Stimulated activated CD8-positive, alpha-beta memory T cell treated with anti-CD3 and anti-CD28 coated beads, Interleukin-4, amount 100 ng/mL, for 48 hours (primary cell): Measurements from ENCODE around the gene SLC9A9.
"Not testable (repeated sequence)": the region's sequence is repeated elsewhere in the genome, so short reads cannot be mapped to it uniquely, and the experiment has no call there.

Source experiments
- DNase-seq: peaks from one replicate; pipeline ENCODE4 v3.0.0-alpha.2; 2020

The SLC9A9 gene

GRCh38 chr3:143847787-143848631 is at the start of gene SLC9A9:
TSS of gene SLC9A9 (minus strand) at chr3:143848468. CDS start at chr3:143848322, 146 bp downstream.
- DNase-seq, result peak; percentile 38

DNA sequence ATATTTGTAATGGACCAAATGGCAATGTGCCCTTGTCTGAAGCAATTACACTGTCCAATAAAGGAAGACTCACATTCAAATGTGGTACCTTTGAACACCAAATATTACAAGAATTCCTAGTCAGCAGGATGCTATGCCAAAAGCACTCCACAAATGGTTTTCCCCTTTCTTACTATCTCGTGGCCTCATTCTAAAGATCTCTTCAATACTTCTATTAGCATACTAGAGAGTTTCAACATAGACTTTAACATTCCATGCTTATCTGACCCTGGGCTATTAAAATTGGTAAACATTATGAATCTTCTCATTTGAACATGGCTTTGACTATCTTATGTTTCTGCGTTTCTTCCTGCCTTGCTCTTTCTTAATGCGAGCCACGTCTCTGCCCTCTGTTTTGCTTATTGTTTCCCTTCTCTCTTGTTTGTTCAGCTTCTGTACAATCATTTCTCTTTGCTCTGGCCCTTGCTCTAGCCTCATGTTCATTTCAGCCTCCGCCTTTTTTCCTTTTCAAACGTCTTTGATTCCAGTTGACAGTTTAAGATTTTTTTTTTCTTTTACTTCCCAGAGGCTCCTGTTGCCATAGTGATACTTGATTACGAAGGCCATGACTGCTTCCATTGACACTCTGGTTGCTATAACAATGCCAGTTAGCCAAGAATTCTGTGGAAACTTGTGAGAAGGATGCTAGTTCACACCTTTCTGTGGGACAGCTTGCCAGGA is 49.5 kb upstream of the SLC9A9 start:
- DNase-seq, result no peak

DNA sequence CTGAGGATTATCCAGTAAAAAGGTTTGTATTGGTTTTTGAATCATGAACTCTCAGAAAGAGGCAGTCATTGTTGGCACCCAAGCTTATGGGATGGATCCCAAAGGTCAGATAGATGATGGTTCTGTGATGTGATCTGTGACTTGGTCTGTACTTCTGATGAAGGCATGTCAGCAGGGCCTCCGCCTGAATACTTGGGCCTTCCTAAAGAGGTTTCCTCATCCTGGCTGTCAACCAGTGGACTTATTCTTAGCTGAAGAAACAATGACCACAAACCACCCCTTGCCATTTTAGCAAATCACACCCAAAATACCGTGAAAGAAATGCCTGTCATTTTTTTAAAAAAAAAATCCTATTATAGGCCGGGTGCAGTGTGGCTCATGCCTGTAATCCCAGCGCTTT is 48.2 kb upstream of the SLC9A9 start:
- no peak for DNase-seq

DNA sequence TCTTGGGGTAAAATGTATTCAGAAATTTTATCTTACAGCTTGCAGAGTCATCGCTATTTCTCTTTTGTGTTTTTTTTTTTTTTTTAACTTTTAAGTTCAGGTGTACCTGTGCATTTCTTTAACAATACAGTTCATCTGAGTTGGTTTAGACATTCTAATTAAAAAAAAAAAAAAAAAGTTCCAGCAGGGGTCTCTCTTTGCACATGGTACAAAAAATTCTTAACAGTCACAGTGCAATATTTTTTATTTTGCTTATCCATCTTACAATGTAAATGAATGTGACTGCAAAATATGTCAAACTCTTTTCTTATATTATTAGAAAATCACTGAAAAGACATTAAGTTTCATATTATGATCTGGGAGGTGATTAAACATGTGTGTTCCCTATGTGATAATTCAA is 47.5 kb upstream of the SLC9A9 start:
- no peak for DNase-seq

GRCh38 chr3:143888846-143889245 is 40.6 kb upstream of the SLC9A9 start:
- DNase-seq, result no peak

- no peak for DNase-seq
Measured at GRCh38 chr3:143888166-143888565, 39.9 kb upstream of the SLC9A9 start.

DNA sequence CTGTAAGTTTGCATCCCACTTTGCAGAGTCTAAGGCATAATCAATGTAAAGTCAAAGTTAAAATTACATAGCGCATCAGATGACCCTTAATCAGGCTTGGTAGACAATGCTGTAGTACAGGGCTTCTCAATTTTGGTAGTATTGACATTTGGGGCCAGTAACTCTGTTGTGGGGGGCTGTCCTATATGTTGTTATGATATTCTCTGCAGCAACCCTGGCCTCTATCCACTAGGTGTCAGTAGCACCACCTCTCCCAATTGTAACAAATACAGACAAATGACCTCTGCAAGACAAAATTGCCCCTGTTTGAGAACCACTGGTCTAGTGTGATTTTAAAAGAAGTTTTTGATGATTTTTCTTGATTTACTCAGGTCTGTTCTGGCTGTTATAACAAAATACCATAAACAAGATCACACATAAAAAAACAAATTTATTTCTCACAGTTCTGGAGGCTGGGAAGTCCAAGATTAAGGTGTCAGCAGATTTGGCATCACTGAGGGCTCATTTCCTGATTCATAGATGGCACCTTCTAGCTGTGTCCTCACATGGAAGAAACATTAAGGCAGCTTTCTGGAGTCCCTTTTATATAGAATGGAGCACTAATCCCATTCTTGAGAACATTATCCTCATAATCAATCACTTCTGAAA is 37.6 kb upstream of the SLC9A9 start:
- DNase-seq, result no peak

DNA sequence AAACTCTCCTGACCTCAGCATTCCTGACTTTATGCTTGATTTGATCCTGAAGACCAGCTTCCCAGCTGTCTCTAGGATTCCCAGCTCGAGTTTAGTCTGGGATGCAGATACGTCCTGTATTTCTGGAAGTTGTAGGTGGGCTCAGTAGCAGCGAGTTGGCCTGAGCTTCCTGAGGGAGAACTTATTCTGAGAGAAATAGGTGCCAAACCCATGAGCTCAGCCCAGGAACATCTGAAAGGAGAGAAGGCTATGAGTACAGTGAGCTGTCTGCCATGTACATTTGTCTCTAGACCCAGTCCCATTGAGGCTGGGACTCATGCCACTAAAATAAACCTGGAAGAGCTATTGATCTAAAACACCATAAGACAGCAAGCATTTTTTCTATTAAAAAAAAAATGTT is 36.6 kb upstream of the SLC9A9 start:
- no peak for DNase-seq

GRCh38 chr3:143883151-143883550 is 34.9 kb upstream of the SLC9A9 start:
- no peak for DNase-seq

- no peak for DNase-seq
Measured at GRCh38 chr3:143881095-143881494, 32.8 kb upstream of the SLC9A9 start.

GRCh38 chr3:143875546-143875945 is 27.3 kb upstream of the SLC9A9 start:
- no peak for DNase-seq

- not testable (repeated sequence) for DNase-seq
Measured at GRCh38 chr3:143873553-143873952, 25.3 kb upstream of the SLC9A9 start.

- no peak for DNase-seq
Measured at GRCh38 chr3:143865302-143865701, 17.0 kb upstream of the SLC9A9 start.

DNA sequence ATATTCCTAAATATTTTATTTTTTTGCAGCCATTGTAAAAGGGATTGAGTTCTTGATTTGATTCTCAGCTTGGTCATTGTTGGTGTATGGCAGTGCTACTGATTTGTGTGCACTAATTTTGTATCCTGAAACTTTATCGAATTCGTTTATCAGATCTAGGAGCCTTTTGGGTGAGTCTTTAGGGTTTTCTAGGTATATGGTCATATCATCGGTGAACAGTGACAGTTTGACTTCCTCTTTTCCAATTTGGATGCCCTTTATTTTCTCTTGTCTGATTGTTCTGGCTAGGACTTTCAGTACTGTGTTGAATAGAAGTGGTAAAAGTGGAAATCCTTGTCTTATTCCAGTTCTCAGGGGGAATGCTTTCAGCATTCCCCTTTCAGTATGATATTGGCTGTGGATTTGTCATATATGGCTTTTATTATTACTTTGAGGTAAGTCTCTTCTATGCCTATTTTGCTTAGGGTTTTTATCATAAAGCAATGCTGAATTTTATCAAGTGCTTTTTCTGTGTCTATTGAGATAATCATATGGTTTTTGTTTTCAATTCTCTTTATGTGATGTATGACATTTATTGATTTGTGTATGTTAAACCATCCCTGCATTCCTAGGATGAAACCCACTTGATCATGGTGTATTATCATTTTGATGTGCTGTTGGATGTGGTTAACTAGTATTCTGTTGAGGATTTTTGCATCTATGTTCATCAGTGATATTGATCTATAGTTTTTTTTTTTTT is 11.4 kb upstream of the SLC9A9 start:
- no peak for DNase-seq

GRCh38 chr3:143856252-143856970 is 8.1 kb upstream of the SLC9A9 start:
- DNase-seq, result no peak

GRCh38 chr3:143855183-143855582 is 6.9 kb upstream of the SLC9A9 start:
- no peak for DNase-seq

DNA sequence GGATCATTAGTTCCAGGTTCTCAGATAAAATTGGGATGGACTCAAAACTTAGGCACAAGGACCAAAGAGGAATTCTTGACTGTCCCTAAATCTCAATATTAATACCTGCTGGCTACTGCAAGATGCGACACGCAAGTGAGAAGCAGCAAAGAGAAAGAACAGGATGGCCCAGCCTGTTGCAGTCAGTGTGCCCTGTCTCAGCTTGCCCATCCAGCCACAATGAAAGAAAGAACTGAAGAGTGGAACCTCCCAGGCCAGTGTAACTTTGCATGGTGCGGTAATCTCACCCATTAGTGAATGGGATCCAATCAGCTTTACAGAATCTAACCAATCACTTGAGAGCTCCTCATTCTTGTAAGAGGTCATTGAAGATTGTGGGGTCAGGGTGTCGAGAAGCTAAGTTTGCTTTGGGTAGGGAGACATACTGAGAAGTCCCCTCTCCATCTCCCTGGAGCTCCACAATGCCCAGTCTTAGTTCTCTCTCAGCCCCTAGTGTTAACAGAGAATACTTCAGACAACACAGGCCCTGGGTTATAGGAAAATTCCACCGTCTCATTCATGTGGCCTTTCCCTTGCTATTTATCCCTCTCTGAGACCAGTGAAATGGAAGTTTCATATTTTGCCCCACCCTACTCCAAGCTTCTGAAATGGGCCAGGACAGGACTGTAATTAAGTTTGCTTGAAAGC is 3.2 kb upstream of the SLC9A9 start:
- no peak for DNase-seq

- no peak for DNase-seq
Measured at GRCh38 chr3:143850877-143851276, 2.6 kb upstream of the SLC9A9 start.

GRCh38 chr3:143849854-143850549 is 1.7 kb upstream of the SLC9A9 start:
- DNase-seq, result no peak

- DNase-seq, result no peak
Measured at GRCh38 chr3:143848704-143849103, 436 bp upstream of the SLC9A9 start.

DNA sequence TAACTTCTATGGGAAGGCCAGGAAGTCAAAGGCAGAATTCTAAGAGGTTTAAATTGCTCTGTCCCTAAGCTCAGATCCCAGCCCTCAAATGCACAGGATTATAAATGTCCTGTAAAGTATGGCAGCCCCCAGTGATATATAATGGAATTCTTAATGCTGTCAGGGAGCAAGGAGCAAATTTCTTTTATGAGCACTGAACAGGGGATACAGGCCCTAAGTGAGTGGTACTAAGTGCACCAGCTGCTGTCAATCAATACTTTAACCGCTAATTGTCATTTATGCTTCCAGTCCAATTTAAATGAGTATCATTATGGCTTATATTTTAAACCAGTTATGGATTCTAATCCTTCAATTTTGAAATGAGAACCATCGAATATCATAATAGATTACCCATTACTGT is 4.7 kb downstream of the SLC9A9 start:
- DNase-seq, result no peak
